NOMO-1 treated with dmso at 0.1 percent for 144 hours (cell line): ENCODE results near the gene TEX28.
"Not testable (repeated sequence)": the region's sequence is repeated elsewhere in the genome, so short reads cannot be mapped to it uniquely, and the experiment has no call there.

Experiments used
- DNase-seq: peaks from one replicate; lab custom pipeline; 2025; ENCODE audit not compliant: unreplicated experiment; lab: John Stamatoyannopoulos, UW

TEX28 gene

GRCh38 chrX:154248076-154248475, 46.8 kb downstream of the TEX28 start:
- not testable (repeated sequence) for DNase-seq

GRCh38 chrX:154247377-154248045, 47.4 kb downstream of the TEX28 start:
- not testable (repeated sequence) for DNase-seq

- DNase-seq: not testable (repeated sequence)
Measured at GRCh38 chrX:154239982-154240503, 54.9 kb downstream of the TEX28 start.

DNA sequence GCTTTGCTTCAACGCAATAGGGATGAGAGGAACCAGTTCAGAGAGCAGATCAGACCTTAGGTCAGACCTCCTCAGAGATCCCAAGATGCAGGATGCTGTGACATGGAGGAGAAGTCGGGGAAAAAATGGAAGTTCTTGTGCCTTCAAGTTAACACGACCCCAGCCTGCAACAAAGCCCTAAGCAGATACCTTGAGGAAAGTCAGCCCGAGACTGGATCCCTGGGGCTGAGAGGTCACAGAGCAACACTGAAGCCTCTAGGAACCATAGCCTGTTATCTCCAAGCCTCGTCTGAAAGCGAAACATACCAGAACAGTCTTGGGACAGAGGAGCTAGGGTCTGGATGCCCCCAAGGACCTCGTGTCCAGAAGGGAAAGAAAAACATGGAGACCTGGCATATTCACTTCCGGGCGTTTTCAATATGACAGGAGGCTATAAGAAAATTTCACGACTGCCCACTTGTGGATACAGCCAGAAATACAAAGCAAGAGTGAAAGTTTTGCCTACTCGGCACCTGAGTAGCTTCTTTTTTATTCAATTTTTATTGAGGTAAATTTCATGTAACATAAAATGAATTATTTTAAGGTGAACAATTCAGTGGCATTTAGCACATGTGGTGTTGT, 55.9 kb downstream of the TEX28 start:
- not testable (repeated sequence) for DNase-seq

GRCh38 chrX:154233620-154234019, 61.3 kb downstream of the TEX28 start:
- DNase-seq: not testable (repeated sequence)

GRCh38 chrX:154231443-154231842, 63.5 kb downstream of the TEX28 start:
- not testable (repeated sequence) for DNase-seq

GRCh38 chrX:154226706-154227105, 68.2 kb downstream of the TEX28 start:
- not testable (repeated sequence) for DNase-seq

DNA sequence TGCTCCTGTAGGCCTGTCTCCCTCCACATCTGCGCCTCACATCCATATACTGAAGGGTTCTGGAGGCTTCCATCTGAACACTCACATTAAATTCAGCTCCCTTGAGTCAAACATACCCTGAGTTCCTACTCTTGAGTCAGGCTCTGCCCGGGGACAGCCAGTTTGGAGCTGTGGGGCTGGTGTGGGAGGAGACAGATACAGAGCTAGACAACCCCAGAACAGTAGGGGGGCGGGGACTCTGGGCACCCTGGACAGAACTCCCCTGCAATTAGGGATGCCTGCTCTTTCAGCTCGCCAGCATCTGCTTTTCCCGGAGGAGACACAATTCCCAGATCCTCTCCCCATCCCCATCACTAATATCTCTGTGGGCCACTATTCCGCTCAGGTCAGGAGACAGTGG, 69.6 kb downstream of the TEX28 start:
- not testable (repeated sequence) for DNase-seq
